GM18519 (cell line): ENCODE data around the gene PCLO.
"Not testable (repeated sequence)": the region's sequence is repeated elsewhere in the genome, so short reads cannot be mapped to it uniquely, and the experiment has no call there.

Source experiments
- ATAC-seq: cut with Tn5 transposase; IDR thresholded peaks from one replicate; pipeline ENCODE4 v1.9.1; 2021; ENCODE audit warnings: mild to moderate bottlenecking, moderate library complexity; ENCODE audit not compliant: unreplicated experiment, low FRiP score

The PCLO gene

DNA sequence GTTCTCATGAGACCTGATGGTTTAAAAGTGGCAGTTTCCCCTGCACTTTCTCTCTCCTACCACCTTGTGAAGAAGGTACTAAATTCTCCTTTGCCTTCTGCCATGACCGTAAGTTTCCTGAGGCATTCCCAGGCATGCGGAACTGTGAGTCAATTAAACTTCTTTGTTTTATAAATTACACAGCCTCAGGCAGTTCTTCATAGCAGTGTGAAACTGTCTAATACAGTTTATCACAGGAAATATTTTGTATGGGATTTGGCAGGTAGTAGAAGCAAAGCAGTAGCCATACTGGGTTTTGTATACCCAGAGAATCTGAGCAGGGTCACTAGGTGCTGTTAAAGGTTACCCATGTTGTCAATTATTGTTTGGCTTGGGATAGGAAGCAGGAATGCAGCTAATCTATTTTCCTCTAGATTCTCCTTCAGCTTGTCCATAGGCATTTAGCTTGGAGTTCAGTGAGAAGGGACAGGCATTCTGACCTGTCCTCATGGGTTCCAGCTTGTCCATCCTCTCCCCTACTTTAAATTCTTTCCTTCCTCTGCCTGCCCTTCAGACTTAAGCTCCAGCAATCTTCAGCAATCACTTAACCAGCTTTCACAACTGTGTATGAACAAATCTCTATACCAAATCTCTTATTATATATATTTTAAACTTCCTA, 186.7 kb downstream of the PCLO start:
- ATAC-seq: no peak

DNA sequence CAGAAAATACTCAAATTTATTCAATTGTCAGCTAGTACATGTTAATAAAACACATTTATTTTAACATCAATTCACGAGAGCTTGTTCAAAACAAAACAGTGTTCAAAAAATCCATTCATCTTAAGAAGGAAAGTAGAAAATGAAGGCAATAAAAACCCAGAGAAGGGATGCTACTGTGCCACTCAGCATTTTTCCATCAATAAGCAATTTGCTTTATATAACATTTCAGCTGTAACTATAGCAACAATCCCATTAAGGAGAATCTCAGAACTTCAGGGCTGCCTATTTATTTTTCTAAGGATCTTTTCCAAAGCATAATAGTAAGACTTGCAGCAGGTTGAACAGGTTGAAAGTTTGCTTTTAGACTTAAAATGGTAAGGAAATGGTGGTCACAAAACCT, 190.5 kb downstream of the PCLO start:
- no peak for ATAC-seq

DNA sequence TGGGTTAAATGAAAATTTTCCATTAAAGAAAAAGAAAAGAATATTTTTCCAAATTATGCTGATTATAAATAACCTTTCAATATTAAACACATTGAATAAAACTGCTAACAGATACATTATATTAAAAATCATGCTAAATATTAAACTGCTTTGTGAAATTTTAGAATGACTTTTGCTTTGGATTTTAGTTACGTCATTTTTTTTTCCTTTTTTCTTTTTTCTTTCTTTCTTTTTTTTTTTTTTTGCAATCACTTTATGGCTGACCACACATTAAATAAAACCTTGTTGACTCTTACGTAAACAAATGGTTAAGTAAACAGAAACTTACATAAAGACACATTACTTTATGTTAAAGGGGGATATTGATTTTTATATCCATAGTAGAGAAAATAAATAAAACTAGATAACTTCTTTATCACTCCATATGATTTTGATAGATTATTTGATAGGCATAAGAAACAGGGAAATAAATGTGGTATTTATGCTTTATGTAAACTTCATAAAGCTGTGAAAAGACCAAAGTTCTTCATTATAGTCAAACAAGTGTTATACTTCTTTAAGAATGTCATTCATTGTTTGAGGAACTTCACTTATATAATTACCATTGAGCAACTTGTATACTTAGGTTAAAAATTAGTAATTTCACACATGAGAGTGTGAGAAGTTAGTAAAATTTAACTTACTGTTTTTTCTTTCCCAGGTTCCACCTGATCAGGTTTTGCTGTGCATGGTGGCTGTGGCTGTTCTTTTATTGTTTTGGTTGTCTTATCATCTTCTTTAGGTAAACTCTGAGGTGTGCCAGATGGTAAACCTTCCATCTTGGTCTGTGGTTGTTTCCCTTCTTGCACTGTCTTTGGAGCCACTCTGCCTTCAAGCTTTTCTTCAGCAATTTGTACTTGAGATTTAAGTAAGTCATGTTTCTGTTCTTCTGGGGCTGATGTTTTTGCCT, 197.3 kb downstream of the PCLO start:
- ATAC-seq: no peak

DNA sequence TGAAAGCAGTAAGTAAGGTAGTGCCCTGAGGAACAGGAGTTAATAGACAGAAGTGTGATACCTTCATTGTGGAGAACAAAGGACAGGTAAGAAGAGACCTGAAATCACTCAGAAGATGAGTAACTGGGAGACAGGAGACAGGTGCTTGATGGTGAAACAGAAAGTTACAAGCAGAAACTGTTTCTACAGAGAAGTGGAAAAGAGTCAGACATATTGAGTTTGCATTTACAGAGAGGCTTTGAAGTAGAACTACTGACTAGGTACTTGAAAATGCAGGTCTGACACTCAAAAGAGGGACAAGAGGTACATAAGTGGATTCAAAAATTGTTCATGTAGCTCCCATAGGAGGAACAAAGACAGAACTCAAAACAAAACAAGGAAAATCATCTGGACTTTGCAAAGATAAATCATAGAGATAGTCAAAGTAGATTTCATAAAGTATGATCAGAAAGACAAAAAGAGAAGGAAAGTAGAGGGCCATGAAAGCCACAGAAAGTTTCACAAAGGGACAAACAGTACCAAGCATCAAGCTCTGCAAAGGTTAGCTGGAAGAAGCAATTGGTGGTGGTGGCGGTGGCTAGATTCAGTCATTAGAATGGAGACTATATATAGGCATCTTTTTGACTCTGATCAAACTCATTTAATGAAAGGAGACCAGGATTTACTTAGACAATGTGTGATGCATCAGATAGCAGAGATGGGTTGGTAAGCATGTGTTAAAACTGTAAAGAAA, 198.4 kb downstream of the PCLO start:
- no peak for ATAC-seq

DNA sequence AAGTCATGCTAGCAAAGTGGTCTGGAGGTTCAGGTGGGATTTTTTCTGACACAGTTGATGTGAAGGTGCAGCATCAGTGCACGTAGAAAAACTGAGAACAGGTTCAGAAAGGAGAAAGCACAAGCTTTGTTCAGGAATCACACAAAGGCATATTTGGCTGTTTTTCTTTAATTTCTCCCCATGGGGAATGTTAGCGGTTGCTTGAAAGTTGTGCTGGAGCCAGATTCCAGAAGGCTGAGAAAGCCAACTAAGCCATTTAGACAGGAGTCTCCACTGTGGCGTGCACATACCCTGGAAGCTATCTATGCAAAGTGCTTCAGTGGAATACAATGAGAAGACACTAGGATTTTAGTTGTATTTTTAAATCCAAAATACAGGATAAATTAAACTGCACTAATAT, 201.4 kb downstream of the PCLO start:
- no peak for ATAC-seq

DNA sequence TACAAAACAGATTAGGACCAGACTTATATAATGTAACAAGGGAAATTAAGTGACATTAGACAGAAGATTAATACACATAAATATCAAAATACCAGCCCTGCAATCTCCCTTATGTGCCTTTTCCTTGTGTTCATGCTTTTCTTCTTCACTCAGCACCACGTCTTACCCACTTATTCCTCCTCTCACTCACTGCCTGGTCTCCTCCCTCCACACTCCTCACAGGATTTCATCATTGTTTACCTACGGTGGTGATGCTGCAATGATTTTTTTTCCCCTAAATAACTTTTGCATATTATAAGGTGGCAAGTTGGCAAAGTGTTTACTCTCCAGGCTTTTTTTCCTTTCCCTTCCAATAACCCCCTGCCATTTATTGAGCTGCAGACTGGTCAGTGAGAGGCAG, 203.2 kb downstream of the PCLO start:
- no peak for ATAC-seq

DNA sequence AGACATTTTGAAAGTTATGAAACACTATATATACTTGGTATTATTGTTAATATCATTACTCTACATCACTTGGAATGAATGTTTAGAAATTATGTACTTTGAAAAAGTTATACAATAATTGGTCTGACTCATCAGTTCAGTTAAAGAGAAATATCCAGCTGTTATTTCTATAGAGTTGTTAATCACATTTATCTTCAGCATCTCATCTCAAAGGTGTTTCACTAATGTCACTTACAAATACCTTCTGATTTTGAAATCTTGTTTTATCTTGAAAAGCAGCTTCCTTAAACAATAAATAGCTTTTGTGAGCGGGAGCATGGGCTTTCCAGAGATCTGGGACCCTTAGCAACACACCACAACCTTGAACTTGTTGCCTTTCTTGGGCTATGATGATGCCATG, 205.2 kb downstream of the PCLO start:
- no peak for ATAC-seq

DNA sequence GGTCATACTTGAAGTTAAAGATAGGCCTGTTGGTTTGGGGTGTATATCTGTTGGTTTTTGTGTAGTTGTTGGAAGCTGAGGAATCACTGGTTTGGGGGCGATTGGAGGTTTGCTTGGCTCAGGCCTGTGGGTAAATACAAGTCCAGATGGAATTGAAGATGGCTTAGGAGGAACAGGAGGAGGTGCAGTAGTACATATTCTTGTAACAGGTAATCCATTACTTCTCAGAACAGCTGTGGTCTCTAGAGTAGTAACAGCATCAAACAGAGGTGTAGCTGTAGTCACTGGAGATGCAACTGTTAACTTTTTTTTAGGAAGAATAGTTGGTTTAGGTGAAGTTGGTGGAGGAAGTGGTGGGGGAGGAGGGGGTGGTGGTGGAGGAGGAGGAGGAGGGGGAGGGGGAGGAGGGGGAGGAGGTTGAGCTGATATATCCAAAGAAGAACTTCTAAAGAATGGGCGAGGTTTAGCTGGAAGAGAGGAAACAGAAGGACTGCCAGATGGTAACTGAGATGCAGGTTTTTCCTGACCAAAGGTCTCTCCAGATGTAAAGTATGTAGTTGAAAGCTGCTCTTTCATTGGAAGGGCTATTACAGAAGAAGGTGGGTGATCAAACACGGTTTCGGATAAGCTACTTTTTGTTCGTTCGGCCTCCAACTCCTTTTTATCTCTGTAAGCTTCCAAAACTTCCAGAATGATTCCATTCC, 209.2 kb downstream of the PCLO start:
- no peak for ATAC-seq

DNA sequence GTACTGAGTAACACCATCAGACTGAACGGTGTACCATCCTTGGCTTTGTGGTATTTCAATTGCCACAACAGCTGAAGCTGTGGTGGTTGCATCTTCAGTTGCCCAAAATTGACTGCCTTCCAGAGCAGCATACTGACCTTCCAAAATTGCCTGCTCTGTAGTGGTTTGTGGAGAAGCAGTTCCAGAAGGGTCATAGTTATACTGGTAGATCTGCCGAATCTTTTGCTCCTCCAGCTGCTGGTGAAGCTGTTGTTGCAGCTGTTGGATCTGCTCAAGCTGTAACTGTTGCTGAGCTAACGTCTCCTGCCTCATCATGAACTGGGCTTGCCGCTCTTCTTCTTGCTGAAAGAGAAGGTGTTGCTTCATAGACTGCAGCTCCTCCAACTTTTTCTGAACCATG, 212.2 kb downstream of the PCLO start:
- ATAC-seq: no peak

DNA sequence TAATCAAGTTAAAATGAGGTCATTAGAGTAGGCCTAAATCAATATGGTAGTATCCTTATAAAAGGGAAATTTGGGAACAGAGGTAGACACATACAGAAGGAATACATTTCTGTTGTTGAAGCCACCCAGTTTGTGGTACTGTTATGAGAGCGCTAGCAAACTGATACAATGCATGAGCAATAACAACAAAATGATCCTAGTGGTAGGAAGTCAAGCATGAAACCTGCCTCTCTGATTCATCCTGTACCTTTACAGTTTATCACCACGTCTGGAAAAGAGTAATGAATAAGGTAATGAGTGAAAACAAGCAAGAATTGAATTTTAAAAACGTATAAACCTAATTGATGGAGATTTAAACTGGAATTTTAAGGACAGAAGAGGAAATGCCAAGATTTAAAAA, 217.2 kb downstream of the PCLO start:
- ATAC-seq: no peak

DNA sequence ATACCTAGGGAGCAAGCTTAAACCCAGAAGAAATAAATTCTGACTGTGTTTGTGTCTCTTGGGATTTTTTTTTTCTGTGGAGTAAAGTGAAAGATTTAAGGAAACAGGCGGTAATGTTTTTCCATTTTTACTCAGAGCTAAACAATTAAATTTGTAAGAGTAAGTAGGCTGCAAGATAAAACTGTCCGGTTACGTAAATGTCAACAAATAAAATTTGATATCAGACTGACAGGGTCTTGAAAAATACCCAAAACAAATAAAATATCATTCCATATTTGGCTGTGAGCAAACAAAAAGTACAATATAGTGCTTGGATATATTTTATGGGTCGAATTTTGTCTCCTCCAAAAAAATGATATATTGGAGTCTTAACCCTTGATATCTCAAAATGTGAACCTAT, 217.6 kb downstream of the PCLO start:
- no peak for ATAC-seq

DNA sequence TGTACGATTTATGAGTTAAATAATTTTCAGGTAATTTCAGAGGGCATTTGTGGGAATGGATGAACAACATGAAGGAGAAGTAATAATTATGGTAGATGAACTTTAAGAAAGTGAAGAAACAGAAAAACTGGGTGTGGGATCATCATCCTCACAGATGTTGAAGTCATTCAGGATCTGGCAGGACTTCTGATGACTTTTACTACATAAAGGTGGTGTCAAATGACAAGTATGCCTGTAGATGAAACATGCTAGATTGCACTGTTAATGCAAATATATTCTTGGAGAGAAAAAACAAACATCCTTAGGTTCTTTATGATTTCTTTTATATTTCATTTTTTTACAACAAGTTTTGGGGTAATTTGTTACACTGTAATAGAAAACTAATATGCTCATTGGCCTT, 230.2 kb downstream of the PCLO start:
- no peak for ATAC-seq

DNA sequence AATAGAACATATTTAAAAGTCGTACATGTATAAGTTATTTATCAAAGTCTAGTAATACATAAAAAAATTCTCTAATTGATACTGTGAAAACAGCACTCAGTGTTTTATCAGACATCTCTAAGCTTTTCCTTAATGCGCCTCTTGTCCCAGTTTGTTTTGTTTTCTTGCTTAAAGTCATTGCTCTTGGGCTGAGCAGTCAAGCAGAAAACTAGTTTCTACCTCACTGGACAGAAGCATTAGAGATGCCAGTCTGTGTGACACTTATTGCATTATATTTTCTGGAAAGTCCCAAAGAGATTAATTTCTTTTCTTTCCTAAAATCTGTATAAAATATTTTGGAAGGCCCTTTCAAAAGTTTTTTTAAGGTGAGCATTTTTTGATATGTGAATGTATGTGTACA, 236.2 kb downstream of the PCLO start:
- ATAC-seq: no peak

DNA sequence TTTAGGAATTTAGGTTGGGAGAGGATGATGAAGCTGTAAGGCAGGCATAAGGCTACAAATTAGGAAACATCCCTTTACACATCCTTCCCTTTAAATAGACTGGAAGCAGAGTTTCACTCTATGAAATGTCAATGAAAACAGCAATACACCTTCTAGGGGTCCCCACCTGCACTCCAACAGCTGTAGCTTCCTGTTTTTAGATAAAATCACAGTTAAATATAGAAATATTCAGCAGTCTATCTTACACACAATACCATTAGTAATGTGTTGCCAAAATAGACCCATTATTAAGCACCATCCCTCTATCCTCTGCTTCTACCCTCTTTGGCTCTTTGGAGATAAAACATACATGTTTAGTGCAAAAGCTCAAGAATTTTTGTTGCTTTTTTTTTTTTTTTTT, 237.4 kb downstream of the PCLO start:
- no peak for ATAC-seq

DNA sequence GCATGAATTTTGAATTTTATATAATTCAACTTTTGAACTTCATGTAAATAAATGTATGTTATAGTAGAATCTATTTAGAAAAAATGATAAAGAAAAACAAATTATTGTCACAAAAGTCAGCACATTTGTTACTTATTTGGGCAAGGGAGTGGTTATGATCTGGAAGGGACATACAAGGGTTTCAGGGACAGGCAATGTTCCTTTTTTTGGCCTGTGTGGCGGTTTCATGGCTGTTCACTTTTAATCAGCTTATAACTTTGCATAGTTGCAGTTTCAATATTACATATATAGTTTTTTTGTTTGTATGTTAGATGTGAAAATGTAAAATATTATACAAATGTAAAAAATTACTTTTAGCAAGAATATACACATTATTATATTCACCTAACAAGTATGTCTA, 256.2 kb downstream of the PCLO start:
- ATAC-seq: no peak

DNA sequence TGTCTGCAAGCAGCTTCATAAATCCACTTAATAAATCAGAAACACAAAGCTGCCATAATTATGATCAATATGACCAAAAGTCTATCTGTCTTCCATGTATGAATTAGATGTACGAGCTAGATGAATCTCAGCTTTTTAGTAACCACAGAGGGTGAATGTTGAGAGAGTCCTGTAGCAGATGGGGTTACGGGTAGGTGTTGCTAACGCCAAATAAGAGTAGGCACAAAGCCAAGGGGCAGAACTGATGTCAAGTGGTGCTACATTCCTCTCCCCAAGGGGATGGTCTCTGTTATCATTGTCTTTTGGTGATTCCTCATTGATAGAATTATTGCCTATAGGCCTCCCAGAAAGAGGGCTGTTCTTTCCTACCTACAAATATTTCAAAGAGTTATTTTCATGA, 257.8 kb downstream of the PCLO start:
- no peak for ATAC-seq

DNA sequence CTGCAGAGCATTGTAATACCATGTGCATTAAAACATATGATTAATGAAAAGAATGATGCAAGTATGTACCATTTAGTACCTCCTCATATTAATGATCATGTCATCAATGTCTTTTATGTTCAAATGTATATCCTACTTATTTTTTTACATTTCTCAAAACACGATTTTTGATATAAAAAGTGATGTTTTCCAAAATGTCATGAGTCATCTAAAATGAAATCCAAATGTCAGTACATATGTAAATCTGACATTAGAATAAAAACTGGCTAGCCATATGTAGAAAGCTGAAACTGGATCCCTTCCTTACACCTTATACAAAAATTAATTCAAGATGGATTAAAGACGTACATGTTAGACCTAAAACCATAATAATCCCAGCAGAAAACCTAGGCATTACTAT, 261.6 kb downstream of the PCLO start:
- ATAC-seq: not testable (repeated sequence)

DNA sequence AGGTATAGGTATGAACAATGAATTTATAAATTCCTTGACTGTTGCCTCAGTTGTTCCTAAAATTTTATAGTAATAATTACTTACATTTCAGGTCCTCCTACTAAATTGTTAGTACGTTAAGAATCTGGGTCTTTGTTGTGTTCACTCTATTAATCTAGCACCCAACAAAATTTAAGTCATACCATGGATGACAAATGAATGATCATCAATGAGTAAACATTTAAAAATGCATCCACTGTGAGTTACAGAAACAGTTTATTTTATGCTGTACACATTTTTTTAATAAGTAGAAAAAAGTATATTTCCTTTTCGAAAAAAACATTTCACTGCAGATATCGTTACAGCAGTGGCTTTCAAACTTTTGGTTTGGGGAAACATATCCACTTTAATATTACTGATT, 265.2 kb downstream of the PCLO start:
- ATAC-seq: no peak

DNA sequence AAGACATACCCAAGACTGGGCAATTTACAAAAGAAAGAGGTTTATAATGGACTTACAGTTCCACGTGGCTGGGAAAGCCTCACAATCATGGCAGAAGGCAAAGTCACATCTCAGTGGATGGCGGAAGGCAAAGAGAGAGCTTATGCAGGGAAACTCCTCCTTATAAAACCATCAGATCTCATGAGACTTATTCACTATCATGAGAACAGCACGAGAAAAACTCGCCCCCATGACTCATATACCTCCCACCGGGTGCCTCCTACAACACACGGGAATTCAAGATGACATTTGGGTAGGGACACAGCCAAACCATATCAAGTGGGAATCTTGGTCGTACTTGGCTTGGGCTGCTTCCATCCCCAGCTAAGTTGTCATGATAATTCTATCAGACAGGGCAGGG, 268.3 kb downstream of the PCLO start:
- ATAC-seq: not testable (repeated sequence)

DNA sequence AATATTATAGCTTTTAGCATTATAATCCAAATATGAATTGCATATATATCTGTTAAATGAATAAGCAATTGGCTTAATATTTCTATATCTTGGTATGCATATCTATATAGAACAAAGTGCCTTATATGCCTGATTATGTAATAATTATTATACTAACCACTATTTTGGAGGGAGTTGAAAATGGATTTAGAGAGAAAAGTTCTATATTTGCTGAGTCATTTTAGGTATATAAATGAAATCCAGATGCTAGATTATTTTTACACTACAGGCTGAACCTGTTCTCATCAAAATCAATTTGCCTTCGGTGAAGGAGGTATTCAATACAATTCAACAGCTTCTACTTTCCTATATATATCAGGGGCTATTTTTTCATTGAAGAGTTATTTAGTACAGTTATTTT, 276.4 kb downstream of the PCLO start:
- no peak for ATAC-seq

DNA sequence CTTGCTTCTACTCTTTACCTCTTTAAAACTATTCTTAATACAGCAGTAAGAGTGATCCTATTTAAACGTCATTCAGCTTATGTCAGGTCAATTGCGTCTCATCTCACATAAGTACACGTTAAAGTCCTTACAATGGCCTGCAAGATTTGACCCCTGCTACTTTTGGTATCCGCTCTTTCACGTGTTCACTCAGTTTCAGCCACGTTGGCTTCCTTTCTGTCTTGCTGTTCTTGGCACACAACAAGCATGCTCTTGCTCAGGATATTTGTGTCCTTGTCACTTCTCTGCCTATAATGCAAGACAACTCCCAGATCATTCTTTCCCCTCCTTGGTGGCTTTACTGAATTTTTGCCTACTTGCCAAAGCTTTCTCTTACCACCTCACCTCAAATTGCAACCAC, 296.8 kb downstream of the PCLO start:
- ATAC-seq: no peak
